ENCODE results near the gene ORC2.
"Not testable (repeated sequence)": the region's sequence is repeated elsewhere in the genome, so short reads cannot be mapped to it uniquely, and the experiment has no call there.

The ORC2 gene

DNA sequence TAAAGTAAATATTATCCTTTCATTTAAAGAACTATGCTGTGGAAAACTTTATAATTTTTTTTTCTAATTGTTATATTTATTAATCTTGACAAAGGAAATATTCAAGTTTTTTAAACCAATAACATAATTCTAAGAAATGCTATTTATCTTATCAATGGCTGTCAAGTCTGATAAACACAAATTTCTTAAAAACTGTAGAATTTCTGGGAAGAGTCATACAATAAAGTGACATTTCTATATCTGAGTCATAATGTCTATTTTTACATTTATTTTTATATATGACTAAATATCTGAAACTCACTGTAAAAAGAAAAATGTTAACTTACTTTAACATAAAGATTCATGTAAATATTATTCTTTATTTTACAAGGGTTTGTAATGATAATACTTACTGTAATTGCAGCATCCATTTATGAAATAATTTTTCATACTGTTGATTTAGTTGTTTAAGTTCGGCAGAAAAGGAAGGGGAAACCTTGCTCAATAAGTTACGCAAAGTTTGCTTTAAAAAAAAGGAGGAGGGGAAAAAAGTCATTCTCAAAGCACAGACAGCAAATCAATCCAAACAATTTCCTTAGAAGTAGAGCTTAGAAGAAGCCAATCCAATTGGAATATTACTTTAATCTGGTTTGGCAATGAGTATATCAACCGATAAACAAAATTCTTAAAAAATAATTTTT, 32.4 kb downstream of the ORC2 start:
- DNase-seq, result no peak

GRCh38 chr2:200929334-200930249, 33.9 kb downstream of the ORC2 start:
- no peak for DNase-seq

GRCh38 chr2:200922439-200922838, 41.0 kb downstream of the ORC2 start:
- no peak for DNase-seq

DNA sequence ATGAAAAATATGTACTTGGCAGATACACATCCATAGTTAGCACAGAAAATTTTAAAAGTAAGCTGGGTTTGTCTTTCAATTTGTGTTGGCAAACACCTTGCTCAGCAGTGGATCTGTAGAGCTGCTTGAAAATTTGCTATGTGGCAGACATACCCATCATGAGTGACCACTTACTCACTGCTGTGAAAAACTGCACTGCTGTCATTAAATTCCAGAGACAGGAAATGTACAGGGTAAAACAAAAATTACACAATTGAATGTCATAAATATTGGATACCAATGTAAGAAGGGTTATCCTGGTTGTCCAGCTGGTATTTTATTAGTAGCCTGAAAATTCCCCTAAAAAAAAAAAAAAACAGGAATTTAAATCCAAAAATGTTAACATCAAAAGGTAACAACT, 49.8 kb downstream of the ORC2 start:
- no peak for DNase-seq

GRCh38 chr2:200909958-200910357, 53.5 kb downstream of the ORC2 start:
- no peak for DNase-seq

- no peak for DNase-seq
Observed at GRCh38 chr2:200905618-200906296, 57.7 kb downstream of the ORC2 start.

- peak in 1 of 2 experiments; percentile 8 for DNase-seq
Observed at GRCh38 chr2:200901459-200902072, 61.9 kb downstream of the ORC2 start.

DNA sequence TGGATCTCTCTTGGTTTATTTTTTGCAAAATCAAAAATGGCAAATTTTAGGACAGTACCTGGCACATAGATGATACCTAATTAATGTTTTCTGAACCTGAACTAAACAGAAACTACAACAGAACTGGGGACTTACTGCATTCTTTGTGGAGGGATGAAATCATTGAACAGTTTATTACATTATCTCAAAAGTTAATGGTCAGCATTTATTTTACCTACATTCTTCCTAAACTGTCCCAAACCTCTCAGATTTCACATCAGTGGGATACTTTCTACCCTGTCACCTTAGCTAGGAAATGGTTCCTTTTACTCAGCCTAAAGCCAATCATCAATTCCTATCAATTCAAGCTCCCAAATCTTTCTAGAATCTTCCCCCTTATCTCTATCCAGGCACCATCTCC, 64.0 kb downstream of the ORC2 start:
- no peak for DNase-seq

DNA sequence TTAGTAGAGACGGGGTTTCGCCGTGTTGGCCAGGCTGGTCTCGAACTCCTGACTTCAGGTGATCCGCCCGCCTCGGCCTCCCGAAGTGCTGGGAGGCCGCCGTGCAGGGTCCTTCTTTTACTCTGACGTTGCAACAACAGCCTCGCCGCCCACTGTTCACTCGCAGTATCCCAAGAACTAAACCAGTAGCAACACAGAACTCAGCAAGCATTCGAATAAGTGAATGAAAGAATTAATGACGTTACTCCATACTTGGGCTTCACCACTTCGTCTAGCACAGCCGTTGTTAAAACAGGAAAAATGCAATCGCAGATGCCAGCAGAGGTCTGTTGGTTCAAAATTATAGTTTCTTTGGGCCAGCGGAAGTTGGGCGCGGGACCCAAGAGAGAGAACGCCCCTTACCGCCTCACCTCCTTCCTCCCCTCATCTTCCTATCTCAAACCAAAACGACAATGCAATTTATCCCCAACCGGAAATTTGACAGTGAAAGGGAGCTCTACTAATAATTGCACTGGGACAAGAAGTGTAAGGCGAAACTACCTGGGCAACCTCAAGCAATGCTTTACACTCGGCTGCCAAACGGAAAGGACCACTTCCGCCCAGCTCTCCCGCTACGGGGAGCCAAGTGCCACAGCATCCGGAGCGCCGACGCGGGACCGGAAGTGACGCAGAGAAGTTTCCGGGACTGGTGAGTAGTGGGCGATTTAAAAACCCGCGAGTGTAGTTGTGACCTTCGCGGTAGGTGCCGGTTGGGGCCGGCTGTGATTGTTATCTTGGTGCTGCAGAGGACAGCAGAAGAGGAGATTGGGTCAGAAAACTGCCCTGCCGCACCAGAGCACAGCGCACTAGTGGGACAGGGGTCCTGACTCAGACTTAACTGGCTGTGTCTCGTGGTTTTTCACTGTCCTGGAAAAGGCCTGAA, 74.5 kb downstream of the ORC2 start, which contains the start of the genes NIF3L1 and PPIL3:
Gene NIF3L1, plus strand, starts transcription at position 668 of the 922 bp plus-strand sequence. CDS start 2,573 bp downstream, outside the sequence.
Gene PPIL3, minus strand, starts transcription at position 374 of the 922 bp plus-strand sequence. CDS start 1,462 bp downstream, outside the sequence.
- DNase-seq, result peak; percentile 76 to 78

GRCh38 chr2:200881715-200882249, 81.7 kb downstream of the ORC2 start:
- not testable (repeated sequence) for DNase-seq

- DNase-seq, result no peak
Observed at GRCh38 chr2:200878289-200878880, 85.1 kb downstream of the ORC2 start.

DNA sequence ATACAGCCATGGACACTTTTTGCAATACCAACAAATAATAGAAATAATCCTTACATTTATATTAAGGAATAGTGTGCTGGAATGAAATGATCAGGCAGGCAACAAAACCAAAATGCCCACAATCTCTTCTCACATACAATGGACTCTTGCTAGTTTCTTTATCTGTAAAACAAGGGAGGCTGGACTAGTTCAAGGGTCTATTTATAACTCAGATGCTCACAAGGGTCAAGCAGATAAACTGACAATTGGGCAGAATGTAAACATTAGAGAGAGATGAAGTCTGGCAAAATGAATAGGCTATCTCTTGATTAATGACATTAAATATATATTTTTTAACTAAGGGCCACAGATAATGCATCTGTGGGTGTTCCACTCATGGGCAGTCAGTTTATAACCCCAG, 86.0 kb downstream of the ORC2 start:
- DNase-seq, result no peak

- no peak for DNase-seq
Observed at GRCh38 chr2:200873560-200873959, 89.9 kb downstream of the ORC2 start.

DNA sequence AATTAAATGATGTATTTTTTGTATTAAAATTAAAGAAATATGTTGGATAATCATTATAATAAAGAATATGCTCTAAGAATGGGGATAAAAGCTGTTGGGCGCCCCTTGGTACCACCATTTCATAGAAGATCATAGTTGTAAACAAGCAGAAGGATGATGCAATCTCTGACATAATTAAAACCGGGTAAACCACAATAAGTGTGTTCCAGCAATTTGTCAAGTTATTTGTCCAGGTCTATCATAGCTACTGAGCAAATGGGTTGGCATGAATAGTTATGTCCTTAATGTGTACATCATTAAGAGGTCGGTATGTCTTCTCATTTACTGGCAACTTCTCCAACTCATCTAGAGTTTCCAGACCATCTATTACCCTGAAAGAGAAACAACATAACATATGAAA, 92.3 kb downstream of the ORC2 start:
- DNase-seq, result no peak

GRCh38 chr2:200869014-200869413, 94.4 kb downstream of the ORC2 start:
- DNase-seq, result no peak

DNA sequence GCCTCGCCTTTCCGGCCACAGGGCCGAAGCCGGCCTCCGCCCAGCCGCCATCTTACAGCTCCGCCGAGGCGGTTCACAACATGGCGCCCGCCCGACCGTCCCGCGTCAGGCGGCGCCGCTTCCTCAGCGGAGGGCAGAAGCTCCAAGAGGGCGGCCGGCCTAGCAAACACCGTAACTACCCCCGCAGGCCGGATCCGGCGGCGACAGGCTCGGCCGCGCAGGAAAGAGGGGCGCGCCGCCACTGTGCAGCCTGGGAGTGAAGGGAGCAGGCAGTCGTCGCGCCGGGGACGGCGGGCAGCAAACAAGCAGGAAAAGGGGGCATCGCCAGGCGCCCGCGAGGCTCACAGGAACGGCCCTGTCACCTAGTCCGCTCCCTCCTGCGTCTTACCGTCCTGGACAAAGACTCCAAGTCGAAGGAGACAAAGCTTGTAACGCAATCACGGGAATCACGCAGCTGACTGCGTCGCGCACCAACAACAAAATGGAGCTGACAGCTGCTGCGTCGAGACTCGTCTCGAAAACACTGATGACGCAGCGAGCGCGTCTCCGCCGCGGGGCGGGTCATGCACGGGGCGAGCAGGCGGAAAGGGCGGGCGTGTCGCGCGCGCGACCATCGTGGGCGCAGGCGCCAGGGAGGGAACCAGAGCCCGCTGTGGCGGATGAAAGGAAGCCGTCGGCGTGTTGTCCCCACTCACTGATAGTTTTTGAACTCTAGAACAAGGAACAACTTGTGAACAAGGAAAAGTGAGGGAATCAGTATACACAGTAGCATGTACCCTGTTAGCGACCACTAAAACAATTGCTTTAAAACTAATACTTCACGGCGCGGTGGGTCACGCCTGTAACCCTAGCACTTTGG, 99.1 kb downstream of the ORC2 start, which contains the start of gene CLK1:
Gene CLK1, minus strand, starts transcription at position 483 of the 859 bp plus-strand sequence. CDS start 2,796 bp downstream, outside the sequence.
- peak; percentile 43 to 81 for DNase-seq

- no peak for DNase-seq
Observed at GRCh38 chr2:200863782-200864175, 99.7 kb downstream of the ORC2 start.

- no peak for DNase-seq
Observed at GRCh38 chr2:200862532-200863000, 100.9 kb downstream of the ORC2 start.

GRCh38 chr2:200861617-200862155, 101.8 kb downstream of the ORC2 start:
- DNase-seq, result no peak

Measured in NCI-H187 (cell line).